Measurements from ENCODE around the gene SCGB2A2.

Gene SCGB2A2

GRCh38 chr11:62269654-62270278 lies at the start of gene SCGB2A2:
Gene SCGB2A2, plus strand, starts transcription at chr11:62270158. Its CDS starts 59 bp downstream, at chr11:62270217.
- H3K4me3 ChIP-seq (ENCODE audit: low read depth, low read length): no peak within 1 kb of the TSS

GRCh38 chr11:62221498-62221897 lies 48.5 kb upstream of the SCGB2A2 start:
- H3K4me3 ChIP-seq (ENCODE audit: low read depth, low read length): no peak overlapping the region

GRCh38 chr11:62223095-62223494 lies 46.9 kb upstream of the SCGB2A2 start:
- no peak overlapping the region for H3K4me3 ChIP-seq (ENCODE audit: low read depth, low read length)

GRCh38 chr11:62233730-62234129 lies 36.2 kb upstream of the SCGB2A2 start:
- H3K4me3 ChIP-seq (ENCODE audit: low read depth, low read length): no peak overlapping the region

- H3K4me3 ChIP-seq (ENCODE audit: low read depth, low read length): no peak overlapping the region
Measured at GRCh38 chr11:62236187-62236586, 33.8 kb upstream of the SCGB2A2 start.

GRCh38 chr11:62237499-62237898 lies 32.5 kb upstream of the SCGB2A2 start:
- no peak overlapping the region for H3K4me3 ChIP-seq (ENCODE audit: low read depth, low read length)

GRCh38 chr11:62238151-62238550 lies 31.8 kb upstream of the SCGB2A2 start:
- H3K4me3 ChIP-seq (ENCODE audit: low read depth, low read length): no peak overlapping the region

GRCh38 chr11:62241095-62241494 lies 28.9 kb upstream of the SCGB2A2 start:
- H3K4me3 ChIP-seq (ENCODE audit: low read depth, low read length): no peak overlapping the region

GRCh38 chr11:62242021-62242420 lies 27.9 kb upstream of the SCGB2A2 start, which contains the start of gene SCGB1D2:
Gene SCGB1D2, plus strand, starts transcription at chr11:62242239. Its CDS starts 69 bp downstream, at chr11:62242308.
- H3K4me3 ChIP-seq (ENCODE audit: low read depth, low read length): no peak within 1 kb of the TSS

GRCh38 chr11:62245271-62245753 lies 24.6 kb upstream of the SCGB2A2 start:
- H3K4me3 ChIP-seq (ENCODE audit: low read depth, low read length): no peak overlapping the region

GRCh38 chr11:62251698-62252097 lies 18.3 kb upstream of the SCGB2A2 start:
- H3K4me3 ChIP-seq (ENCODE audit: low read depth, low read length): no peak overlapping the region

- H3K4me3 ChIP-seq (ENCODE audit: low read depth, low read length): no peak overlapping the region
Measured at GRCh38 chr11:62253999-62254542, 15.9 kb upstream of the SCGB2A2 start.

GRCh38 chr11:62256281-62256680 lies 13.7 kb upstream of the SCGB2A2 start:
- H3K4me3 ChIP-seq (ENCODE audit: low read depth, low read length): no peak overlapping the region

- H3K4me3 ChIP-seq (ENCODE audit: low read depth, low read length): no peak overlapping the region
Measured at GRCh38 chr11:62260261-62260953, 9.6 kb upstream of the SCGB2A2 start.

GRCh38 chr11:62264004-62264403 lies 6.0 kb upstream of the SCGB2A2 start:
- no peak overlapping the region for H3K4me3 ChIP-seq (ENCODE audit: low read depth, low read length)

- H3K4me3 ChIP-seq (ENCODE audit: low read depth, low read length): no peak overlapping the region
Measured at GRCh38 chr11:62266558-62266957, 3.4 kb upstream of the SCGB2A2 start.

- no peak overlapping the region for H3K4me3 ChIP-seq (ENCODE audit: low read depth, low read length)
Measured at GRCh38 chr11:62267050-62267449, 2.9 kb upstream of the SCGB2A2 start.

- H3K4me3 ChIP-seq (ENCODE audit: low read depth, low read length): no peak overlapping the region
Measured at GRCh38 chr11:62267576-62267975, 2.4 kb upstream of the SCGB2A2 start.

GRCh38 chr11:62273284-62273683 lies 3.3 kb downstream of the SCGB2A2 start:
- no peak overlapping the region for H3K4me3 ChIP-seq (ENCODE audit: low read depth, low read length)

- no peak overlapping the region for H3K4me3 ChIP-seq (ENCODE audit: low read depth, low read length)
Measured at GRCh38 chr11:62273789-62274275, 3.9 kb downstream of the SCGB2A2 start.

GRCh38 chr11:62280452-62280851 lies 10.5 kb downstream of the SCGB2A2 start:
- no peak overlapping the region for H3K4me3 ChIP-seq (ENCODE audit: low read depth, low read length)

- H3K4me3 ChIP-seq (ENCODE audit: low read depth, low read length): no peak overlapping the region
Measured at GRCh38 chr11:62295504-62295903, 25.5 kb downstream of the SCGB2A2 start.

Measured in iPS-11a (cell line).